NB4 (cell line): Measurements from ENCODE around the gene IP6K2.

Source experiments
- CTCF ChIP-seq: IDR thresholded peaks from one replicate; pipeline ENCODE4 v1.5.1; 2012; ENCODE audit warnings: low read depth, low read length
- POLR2A ChIP-seq: IDR thresholded peaks from 2 replicates; pipeline ENCODE4 v1.6.1; 2011; ENCODE audit warnings: mild to moderate bottlenecking; ENCODE audit not compliant: insufficient read length; ENCODE audit errors: extremely low read depth

- TF ChIP-seq CTCF, result no peak
- no peak for TF ChIP-seq POLR2A
Measured at GRCh38 chr3:48690846-48691458, 26.1 kb downstream of the IP6K2 start.
